Esophagus muscularis mucosa (tissue), 4 donors: ENCODE results near the gene AP1B1. TPM values are rescaled to one million over a fixed set of nuclear protein-coding genes. Genes with fewer than 3 reads are reported as not detected.
A peak's percentile ranks its signal among the peaks of the same experiment; 100 is the strongest.

Source experiments
- DNase-seq: peaks from one replicate; pipeline ENCODE4 v3.0.0-alpha.2; 2017; ENCODE audit errors: extremely low spot score
- H3K27ac ChIP-seq, 4 donors: fragments of 200-600 bp; sonication (generic); replicated peaks in 1 of 4; 1 replicate in 3 of 4; 2 replicates in 1 of 4; pipeline ENCODE4 v1.5.1; 2016 to 2019; ENCODE audit warnings: mild to moderate bottlenecking in 1 of 4
- H3K27me3 ChIP-seq, 4 donors: fragments of 200-600 bp; sonication (generic); one replicate each; pipeline versions ENCODE4 v1.5.1 to v1.6.0; 2016 to 2019
- H3K36me3 ChIP-seq, 4 donors: fragments of 200-600 bp; sonication (generic); one replicate each; pipeline ENCODE4 v1.5.1; 2016 to 2019
- H3K4me1 ChIP-seq, 4 donors: fragments of 200-600 bp; sonication (generic); one replicate each; pipeline ENCODE4 v1.5.1; 2016 to 2019
- H3K4me3 ChIP-seq, 4 donors: fragments of 200-600 bp; sonication (generic); 1 replicate in 2 of 4; 2 replicates in 2 of 4; pipeline ENCODE4 v1.5.1; 2016 to 2019; ENCODE audit warnings: mild to moderate bottlenecking in 4 of 4, moderate library complexity in 1 of 4
- H3K9me3 ChIP-seq, 4 donors: fragments of 200-600 bp; sonication (generic); 1 replicate in 3 of 4; 2 replicates in 1 of 4; pipeline ENCODE4 v1.5.1; 2016 to 2019
- EP300 ChIP-seq: sonication (generic); formaldehyde crosslinking; IDR thresholded peaks from one replicate; pipeline ENCODE4 v1.6.1; 2017; ENCODE audit warnings: antibody characterized with exemption
- POLR2A ChIP-seq: fragments of 450-650 bp; IDR thresholded peaks from one replicate; pipeline ENCODE4 v1.6.1; 2017; ENCODE audit warnings: antibody characterized with exemption, moderate library complexity, mild to moderate bottlenecking, low read depth
- POLR2AphosphoS5 ChIP-seq, 2 donors: sonication (generic); formaldehyde crosslinking; IDR thresholded peaks; one replicate each; pipeline ENCODE4 v1.6.1; 2017; ENCODE audit warnings: antibody characterized with exemption in 2 of 2
- WGBS: methylation state at CpG from one replicate; pipeline ENCODE4 v1.1.5; 2018; 5-methylcytosine and 5-hydroxymethylcytosine counted together
- intact Hi-C: fragments of 100-400 bp; cut with DNase I; formaldehyde crosslinking; loops from one replicate; pipeline ENCODE4 v1.15.1; 2023
- total RNA-seq, 4 donors: library from RNA; depleted of rRNA; stranded (reverse); fragments of >200 nt; gene quantifications; one replicate each; pipeline versions ENCODE4 v1.1.0 to v1.2.1, GENCODE V29; 2016
- TF ChIP-seq, protein P1 (sequence below), 3 experiments: fragments of 200-600 bp in 2 of 3; fragments of 450-650 bp in 1 of 3; sonication (generic) in 2 of 3; IDR thresholded peaks; one replicate each; pipeline ENCODE4 v1.5.1; 2017 to 2019; ENCODE audit warnings: antibody characterized with exemption in 3 of 3, mild to moderate bottlenecking in 2 of 3, moderate library complexity in 1 of 3

Gene AP1B1
- total RNA-seq, 4 donors from 2014 or later, result 55.6 to 72.2 (median 57.4) TPM

GRCh38 chr22:29394931-29395581 is 6.7 kb upstream of the AP1B1 start:
- Histone ChIP-seq H3K27me3 (no peaks in the 10 kb centered on the region), H3K4me1 (peaks cover 0 to 8% (median 6%) of the 10 kb centered on the region in 4 donors), H3K9me3 (no peaks in the 10 kb centered on the region), H3K4me3 (no peak overlapping the region), H3K36me3 (no peaks in the 10 kb centered on the region), H3K27ac (no peak overlapping the region)
- TF ChIP-seq, protein P1, sequence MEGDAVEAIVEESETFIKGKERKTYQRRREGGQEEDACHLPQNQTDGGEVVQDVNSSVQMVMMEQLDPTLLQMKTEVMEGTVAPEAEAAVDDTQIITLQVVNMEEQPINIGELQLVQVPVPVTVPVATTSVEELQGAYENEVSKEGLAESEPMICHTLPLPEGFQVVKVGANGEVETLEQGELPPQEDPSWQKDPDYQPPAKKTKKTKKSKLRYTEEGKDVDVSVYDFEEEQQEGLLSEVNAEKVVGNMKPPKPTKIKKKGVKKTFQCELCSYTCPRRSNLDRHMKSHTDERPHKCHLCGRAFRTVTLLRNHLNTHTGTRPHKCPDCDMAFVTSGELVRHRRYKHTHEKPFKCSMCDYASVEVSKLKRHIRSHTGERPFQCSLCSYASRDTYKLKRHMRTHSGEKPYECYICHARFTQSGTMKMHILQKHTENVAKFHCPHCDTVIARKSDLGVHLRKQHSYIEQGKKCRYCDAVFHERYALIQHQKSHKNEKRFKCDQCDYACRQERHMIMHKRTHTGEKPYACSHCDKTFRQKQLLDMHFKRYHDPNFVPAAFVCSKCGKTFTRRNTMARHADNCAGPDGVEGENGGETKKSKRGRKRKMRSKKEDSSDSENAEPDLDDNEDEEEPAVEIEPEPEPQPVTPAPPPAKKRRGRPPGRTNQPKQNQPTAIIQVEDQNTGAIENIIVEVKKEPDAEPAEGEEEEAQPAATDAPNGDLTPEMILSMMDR (IDR thresholded peaks at IDR 0.05), result peak; percentile 71 to 84 (median 76)
- no peak for TF ChIP-seq POLR2A
- peak in 1 of 2 donors; percentile 35 for TF ChIP-seq POLR2AphosphoS5 (IDR thresholded peaks at IDR 0.05)
- WGBS, result 4% methylated on average over 10 of the region's 10 CpGs
- no peak for DNase-seq
- intact Hi-C loops, result loop anchor here (10.0 kb wide), 1 partner anchor 130 kb away; no protein-coding TSS in a partner anchor

DNA sequence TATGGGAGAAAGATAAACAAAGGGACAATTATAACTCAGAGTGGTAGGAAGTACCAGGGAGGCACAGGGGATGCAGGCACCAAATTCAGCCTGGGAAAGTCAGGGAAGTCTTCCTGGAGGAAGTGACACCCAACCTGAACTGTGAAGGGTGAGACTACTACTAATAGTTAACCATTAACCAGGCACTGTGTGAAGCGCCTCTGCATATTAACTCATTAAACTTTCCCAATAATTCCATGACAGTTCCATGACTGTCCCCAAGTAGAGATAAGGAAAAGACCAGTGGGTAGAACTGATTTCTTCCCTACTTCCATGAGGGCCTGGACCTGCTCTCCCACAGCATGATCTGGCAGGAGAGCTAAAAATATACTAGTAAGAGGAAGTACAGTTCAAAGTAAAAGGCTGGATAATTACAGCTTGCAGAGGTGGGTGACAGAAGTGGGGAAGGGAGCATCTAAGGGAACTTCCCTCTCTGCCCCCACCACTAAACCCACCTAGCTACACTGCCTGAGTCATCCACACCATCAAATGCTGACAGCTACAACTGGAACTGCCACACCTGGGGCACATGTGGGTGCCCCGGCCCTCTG is 4.7 kb upstream of the AP1B1 start:
- H3K36me3 ChIP-seq, result no peaks in the 10 kb centered on the region
- TF ChIP-seq, protein P1 (IDR thresholded peaks at IDR 0.05), result no peak
- TF ChIP-seq POLR2A, result no peak
- TF ChIP-seq EP300, result no peak
- TF ChIP-seq POLR2AphosphoS5 (IDR thresholded peaks at IDR 0.05), result no peak
- 75% methylated on average over 2 of the region's 2 CpGs for WGBS
- H3K27ac ChIP-seq, result no peak overlapping the region
- H3K27me3 ChIP-seq, result no peaks in the 10 kb centered on the region
- intact Hi-C loops, result loop anchor here (10.0 kb wide), 1 partner anchor 132 kb away; no protein-coding TSS in a partner anchor
- H3K4me1 ChIP-seq, result peaks cover 7 to 17% (median 13%) of the 10 kb centered on the region in 4 donors
- H3K4me3 ChIP-seq, result no peak overlapping the region
- H3K9me3 ChIP-seq, result no peaks in the 10 kb centered on the region
- DNase-seq, result no peak

DNA sequence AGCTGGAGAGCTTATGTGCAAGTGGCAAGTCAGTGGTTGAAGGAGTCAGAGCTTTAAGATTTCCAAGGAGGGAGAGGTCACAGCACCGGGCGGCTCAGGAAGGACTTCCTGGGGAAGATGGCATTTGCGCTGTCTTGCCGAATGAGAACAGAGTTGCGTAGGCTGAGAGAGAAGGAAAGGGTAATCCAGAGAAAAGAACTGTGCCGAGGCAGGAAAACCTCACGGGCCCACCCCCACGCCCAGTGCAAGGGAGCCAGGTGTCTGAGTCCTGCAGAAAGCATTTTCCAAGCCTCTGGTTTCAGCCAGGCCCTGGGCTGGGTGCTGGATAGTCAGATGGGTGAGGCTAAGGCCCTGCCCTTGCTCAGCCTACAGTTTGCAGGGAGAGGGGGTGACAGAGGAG is 3.2 kb upstream of the AP1B1 start:
- intact Hi-C loops, result loop anchor here (10.0 kb wide), 1 partner anchor 133 kb away; no protein-coding TSS in a partner anchor
- no peak overlapping the region for H3K27ac ChIP-seq

DNA sequence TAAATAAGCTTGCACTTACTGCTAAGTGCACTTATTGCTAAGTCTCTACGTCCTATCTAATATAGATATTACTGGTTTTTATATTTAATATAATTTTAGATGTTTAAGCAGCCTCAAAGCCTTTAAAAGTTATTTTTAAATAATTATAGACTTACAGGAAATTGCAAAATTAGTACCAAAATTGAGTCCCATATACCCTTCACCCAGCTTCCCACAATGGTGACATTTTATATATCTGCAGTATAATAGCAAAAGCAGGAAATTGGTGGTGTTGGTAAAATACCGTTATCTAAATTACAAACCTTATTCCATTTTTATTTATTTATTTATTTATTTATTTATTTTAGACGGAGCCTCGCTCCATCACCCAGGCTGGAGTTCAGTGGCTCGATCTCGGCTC is 1.9 kb upstream of the AP1B1 start:
- TF ChIP-seq, protein P1 (IDR thresholded peaks at IDR 0.05), result no peak
- TF ChIP-seq POLR2AphosphoS5 (IDR thresholded peaks at IDR 0.05), result no peak
- 94% methylated on average over 6 of the region's 6 CpGs for WGBS
- peaks cover 0 to under 1% (median 0%) of the 10 kb centered on the region in 4 donors for H3K36me3 ChIP-seq
- H3K27ac ChIP-seq, result no peak overlapping the region
- intact Hi-C loops, result loop anchor here (10.0 kb wide), 1 partner anchor 135 kb away; no protein-coding TSS in a partner anchor
- no peaks in the 10 kb centered on the region for H3K9me3 ChIP-seq
- DNase-seq, result no peak
- H3K4me3 ChIP-seq, result no peak overlapping the region
- H3K27me3 ChIP-seq, result no peaks in the 10 kb centered on the region
- H3K4me1 ChIP-seq, result peaks cover 12 to 44% (median 36%) of the 10 kb centered on the region in 4 donors

More for the DNA sequence above, 3.2 kb upstream of the AP1B1 start:
- Histone ChIP-seq H3K4me3 (no peak overlapping the region), H3K27me3 (no peaks in the 10 kb centered on the region), H3K36me3 (no peaks in the 10 kb centered on the region), H3K4me1 (peaks cover 12 to 33% (median 28%) of the 10 kb centered on the region in 4 donors), H3K9me3 (no peaks in the 10 kb centered on the region)
- TF ChIP-seq EP300 (no peak), POLR2AphosphoS5 (IDR thresholded peaks at IDR 0.05) (no peak), POLR2A (no peak)
- TF ChIP-seq, protein P1 (IDR thresholded peaks at IDR 0.05), result no peak
- no peak for DNase-seq
- 77% methylated on average over 8 of the region's 8 CpGs for WGBS
